PFSK-1 (cell line): ENCODE measurements around the gene KLHL22.

Experiments used
- FOXP2 ChIP-seq: optimal IDR thresholded peaks from 2 replicates; pipeline ENCODE3; 2011; ENCODE audit warnings: borderline replicate concordance, control low read depth, inconsistent platforms; ENCODE audit not compliant: insufficient read depth; ENCODE audit errors: extremely low read length, extremely low read depth
- POLR2AphosphoS5 ChIP-seq: IDR thresholded peaks from 2 replicates; pipeline ENCODE4 v1.6.1; 2012; ENCODE audit warnings: low read depth, mild to moderate bottlenecking, control low read depth, low read length, moderate library complexity
- REST ChIP-seq, 2 experiments: IDR thresholded peaks; 2 replicates each; pipeline versions ENCODE4 v1.6.1 to v1.8.0; 2011 to 2012; ENCODE audit warnings: low read depth in 2 of 2, low read length in 2 of 2, control low read depth in 1 of 2, inconsistent platforms in 1 of 2, mild to moderate bottlenecking in 1 of 2, moderate library complexity in 1 of 2; ENCODE audit not compliant: insufficient read depth in 1 of 2
- SIN3A ChIP-seq: IDR thresholded peaks from 2 replicates; pipeline ENCODE4 v1.6.1; 2012; ENCODE audit warnings: mild to moderate bottlenecking, low read length, moderate library complexity, borderline replicate concordance; ENCODE audit not compliant: insufficient read depth
- TAF1 ChIP-seq: IDR thresholded peaks from 2 replicates; pipeline ENCODE4 v1.6.1; 2012; ENCODE audit warnings: low read length, control low read depth, borderline replicate concordance; ENCODE audit not compliant: insufficient read depth

Gene KLHL22

GRCh38 chr22:20536590-20537324 lies 41.2 kb upstream of the KLHL22 start:
- TF ChIP-seq REST (IDR thresholded peaks at IDR 0.05; ENCODE audit: insufficient read depth in 1 of 2, low read depth in 2 of 2, low read length in 2 of 2) (no peak), POLR2AphosphoS5 (no peak), TAF1 (no peak), FOXP2 (no peak)

GRCh38 chr22:20533879-20534265 lies 38.3 kb upstream of the KLHL22 start:
- TF ChIP-seq SIN3A (no peak), TAF1 (no peak), FOXP2 (no peak), POLR2AphosphoS5 (no peak), REST (IDR thresholded peaks at IDR 0.05; ENCODE audit: insufficient read depth in 1 of 2, low read depth in 2 of 2, low read length in 2 of 2) (no peak)

GRCh38 chr22:20533095-20533878 lies 37.7 kb upstream of the KLHL22 start:
- no peak for TF ChIP-seq FOXP2
- TF ChIP-seq SIN3A = no peak
- TF ChIP-seq REST (IDR thresholded peaks at IDR 0.05; ENCODE audit: insufficient read depth in 1 of 2, low read depth in 2 of 2, low read length in 2 of 2) = no peak
- TF ChIP-seq TAF1 = no peak
- TF ChIP-seq POLR2AphosphoS5 = no peak

- no peak for TF ChIP-seq TAF1
- no peak for TF ChIP-seq POLR2AphosphoS5
- no peak for TF ChIP-seq SIN3A
- TF ChIP-seq FOXP2 = no peak
- no peak for TF ChIP-seq REST (IDR thresholded peaks at IDR 0.05; ENCODE audit: insufficient read depth in 1 of 2, low read depth in 2 of 2, low read length in 2 of 2)
Observed at GRCh38 chr22:20532256-20532993, 36.8 kb upstream of the KLHL22 start.
